GM19438 (cell line): ENCODE measurements around the gene ARHGAP23.
"Not testable (repeated sequence)": the region's sequence is repeated elsewhere in the genome, so short reads cannot be mapped to it uniquely, and the experiment has no call there.

Source experiments
- ATAC-seq: cut with Tn5 transposase; IDR thresholded peaks from one replicate; pipeline ENCODE4 v1.9.1; 2021; ENCODE audit warnings: low read depth; ENCODE audit not compliant: unreplicated experiment

The ARHGAP23 gene

DNA sequence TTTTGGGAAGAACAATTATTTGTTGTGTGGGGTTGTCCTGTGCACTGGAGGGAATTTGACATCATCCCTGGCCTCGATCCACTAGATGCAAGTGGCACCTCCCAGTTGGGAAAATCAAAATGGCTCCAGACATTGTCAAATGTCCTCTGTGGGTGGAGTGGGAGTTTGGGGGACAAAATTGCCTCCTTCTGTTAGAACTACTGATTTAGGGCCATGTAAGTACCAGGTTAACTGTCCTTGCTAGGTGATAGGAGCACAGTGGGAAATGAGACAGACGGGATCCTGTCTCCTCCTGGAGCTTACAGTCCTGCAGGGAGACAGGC lies 56.8 kb downstream of the ARHGAP23 start:
- ATAC-seq: no peak

DNA sequence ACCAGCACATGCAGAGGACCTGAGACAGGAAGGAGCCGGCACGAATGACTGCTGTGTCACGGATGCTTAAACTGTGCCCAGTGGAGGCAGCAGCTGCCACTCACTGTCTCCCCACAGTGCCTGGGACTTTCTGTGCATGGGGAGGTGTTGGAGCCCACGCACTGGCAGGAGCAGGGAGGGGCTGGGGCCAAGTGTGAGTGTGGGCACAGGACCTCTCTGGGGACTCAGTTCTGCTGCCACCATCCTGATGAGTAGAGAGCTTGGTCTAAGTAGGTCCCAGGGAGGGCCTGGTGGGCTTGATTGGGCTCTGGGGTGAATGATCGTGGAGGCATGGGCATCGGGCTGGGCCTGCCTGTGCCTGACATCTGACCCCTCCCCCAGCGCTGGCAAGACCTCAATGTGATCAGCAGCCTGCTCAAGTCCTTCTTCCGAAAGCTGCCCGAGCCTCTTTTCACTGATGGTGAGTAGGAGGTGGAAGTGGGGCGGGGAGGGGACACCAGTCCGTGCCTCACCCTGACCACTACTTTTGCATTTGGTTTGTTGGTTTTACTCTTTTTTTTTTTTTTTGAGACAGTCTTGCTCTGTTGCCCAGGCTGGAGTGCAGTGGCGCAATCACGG lies 57.5 kb downstream of the ARHGAP23 start:
- ATAC-seq: peak; percentile 90

DNA sequence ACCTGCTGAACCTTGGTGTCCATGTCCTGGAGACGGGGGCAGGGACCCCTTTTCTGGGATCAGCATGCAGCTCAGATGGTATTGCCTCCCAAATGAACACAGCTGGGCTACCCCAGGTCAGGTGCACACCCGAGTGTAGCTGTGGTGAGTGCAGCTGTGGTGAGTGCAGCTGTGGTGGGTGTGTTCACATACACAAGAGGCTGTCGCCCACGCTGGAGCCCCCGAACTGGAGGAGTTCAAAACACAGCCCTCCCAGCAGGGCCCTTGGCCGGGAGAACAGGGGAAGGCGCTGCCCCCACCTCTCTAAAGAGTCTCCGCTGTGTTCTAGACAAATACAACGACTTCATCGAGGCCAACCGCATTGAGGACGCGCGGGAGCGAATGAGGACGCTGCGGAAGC lies 61.5 kb downstream of the ARHGAP23 start:
- not testable (repeated sequence) for ATAC-seq

DNA sequence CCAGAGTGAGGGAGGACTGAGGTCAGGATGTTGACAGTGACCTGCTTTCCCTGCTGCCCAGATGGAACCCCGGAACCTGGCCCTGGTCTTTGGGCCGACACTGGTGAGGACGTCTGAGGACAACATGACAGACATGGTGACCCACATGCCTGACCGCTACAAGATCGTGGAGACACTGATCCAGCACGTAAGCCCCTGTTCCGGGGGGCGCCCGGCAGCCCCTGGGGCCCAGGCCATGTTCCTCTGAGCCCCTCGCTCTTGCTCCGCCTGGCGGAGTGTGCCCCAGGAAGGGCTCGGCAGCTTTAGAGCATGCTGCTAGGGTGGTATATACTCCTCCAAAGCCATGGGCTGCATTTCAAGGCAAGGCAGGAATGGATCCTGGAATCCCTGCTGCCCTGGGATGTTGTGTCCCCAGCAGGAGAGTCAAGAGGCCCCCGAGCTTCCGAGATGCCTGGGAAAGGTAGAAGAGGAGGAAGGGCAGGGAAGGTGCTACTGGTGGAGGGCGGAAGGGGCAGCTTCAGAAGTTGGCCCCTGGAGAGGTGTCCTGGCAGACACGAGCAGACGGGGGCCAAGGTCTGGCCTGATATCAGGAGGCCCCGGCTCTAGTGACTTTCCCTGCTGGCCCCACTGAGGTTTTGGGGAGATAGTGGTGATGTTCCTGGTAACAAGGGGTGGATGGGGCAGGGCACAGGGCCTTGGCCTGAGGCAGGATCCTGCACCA lies 63.2 kb downstream of the ARHGAP23 start:
- ATAC-seq: not testable (repeated sequence)

DNA sequence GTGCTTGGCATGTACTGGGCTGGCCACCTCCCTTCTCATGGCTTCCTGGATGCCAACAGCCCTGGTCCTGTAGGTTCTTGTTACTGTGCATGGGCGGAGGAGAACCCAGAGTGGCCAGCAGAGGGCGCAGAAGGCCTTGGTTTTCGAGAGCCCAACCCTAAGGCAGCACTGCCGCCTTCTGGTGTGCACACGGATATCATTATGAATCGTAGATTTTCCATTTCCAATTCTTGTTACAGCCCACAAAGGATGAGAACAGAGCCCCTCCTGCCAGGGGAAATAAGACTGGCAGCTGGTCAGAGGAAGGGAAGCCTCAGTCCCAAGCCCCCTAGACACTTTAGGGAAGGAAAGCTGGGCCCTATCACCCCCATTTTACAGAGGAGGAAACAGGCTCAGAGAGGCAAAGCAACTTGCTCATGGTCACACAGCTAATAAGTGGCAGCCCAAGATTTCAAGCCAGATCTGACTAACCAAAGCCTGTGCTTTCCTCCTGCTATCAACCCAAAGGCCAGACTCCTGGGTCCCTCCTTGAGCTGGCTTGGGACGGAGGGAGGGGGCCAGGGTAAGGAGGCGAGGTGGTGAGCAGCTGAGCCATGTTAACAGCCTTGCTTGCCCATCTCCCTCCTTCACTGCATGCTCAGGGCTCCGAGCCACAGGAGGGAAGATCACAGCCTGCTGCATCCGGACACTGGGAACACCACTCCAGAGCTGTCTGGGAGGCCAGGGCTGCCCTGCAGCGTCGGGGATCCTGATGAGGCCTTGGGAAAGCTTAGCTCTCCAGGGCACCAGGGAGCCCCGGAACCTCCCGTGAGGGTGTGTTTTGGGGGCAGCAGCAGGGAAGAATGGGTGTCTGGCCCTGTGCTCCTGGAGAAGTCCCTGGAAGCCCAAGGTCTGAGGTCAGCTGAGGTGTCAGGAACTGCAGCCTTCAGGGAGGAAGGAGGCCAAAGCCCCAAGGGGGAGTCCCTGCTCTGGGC lies 64.1 kb downstream of the ARHGAP23 start:
- ATAC-seq: not testable (repeated sequence)

DNA sequence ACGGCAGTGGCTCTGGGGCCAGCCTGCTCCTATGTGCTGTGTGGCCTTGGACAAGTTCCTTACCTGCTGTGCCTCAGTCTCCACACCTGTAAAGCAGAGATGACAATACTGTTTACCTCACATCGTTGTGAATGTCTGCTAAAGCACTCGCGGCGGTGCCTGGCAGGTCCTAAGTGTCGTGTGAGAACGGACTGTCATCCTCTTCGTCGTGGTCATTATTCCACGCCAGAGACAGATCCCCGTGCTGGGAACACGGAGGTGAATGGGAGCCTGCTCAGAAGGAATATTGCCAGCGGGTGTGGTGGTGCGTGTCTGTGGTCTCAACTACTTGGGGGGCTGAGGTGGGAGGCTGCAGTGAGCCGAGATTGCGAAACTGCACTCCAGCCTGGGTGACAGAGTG lies 65.9 kb downstream of the ARHGAP23 start:
- ATAC-seq: not testable (repeated sequence)

DNA sequence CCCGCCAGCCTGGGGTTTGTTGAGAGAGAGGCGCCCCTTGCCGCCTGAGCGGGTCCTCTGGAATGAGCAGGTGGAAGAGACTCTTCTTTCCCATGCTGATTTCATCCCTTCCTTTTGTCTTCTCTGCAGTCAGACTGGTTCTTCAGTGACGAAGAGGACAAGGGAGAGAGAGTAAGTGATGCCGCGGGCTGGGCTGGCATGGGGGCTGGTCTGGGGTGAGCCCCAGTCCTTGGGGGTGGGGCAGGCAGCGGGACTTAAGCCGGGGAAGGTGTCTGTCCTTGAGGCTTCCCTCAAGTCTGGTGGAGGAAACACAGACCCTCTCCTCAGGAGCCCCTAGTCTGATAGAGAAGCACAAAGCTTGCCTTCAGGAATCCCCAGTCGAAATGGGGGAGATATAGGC lies 69.4 kb downstream of the ARHGAP23 start:
- not testable (repeated sequence) for ATAC-seq

DNA sequence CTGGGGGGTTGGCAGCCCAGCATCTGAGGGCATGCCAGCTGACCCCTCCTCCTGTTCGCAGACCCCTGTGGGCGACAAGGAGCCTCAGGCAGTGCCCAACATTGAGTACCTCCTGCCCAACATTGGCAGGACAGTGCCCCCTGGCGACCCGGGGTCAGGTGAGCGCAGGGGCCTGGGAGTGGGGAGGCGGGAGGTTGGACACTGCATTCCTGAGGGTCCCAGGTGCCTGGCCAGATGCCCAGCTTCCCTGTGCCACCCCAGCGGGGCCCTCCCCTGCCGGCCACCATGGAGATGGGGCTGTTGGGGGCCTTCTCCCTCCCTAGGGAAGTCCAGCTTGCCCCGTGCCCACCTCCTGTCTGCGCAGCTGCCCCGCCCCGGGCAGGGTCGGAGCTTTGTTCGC lies 70.1 kb downstream of the ARHGAP23 start:
- ATAC-seq: no peak

DNA sequence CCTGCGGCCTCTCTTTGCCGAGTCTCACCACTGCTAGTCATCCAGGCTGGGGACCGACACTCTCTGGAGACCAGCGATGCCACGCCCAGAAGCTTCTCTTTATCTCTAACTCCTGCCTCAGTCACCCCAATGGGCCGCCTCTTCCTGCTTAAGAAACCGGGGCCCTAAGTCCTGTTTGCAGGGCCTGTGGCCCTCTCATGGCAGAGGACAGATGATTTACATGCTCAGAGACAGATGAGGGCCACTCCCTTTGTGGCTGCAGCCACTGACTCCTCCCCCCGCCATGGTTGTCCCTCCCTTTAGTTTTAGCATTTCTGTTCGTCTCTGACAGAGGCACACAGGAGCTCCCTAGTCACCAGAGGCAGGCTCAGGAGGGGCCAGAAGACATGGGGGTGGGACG lies 71.0 kb downstream of the ARHGAP23 start:
- ATAC-seq: not testable (repeated sequence)

DNA sequence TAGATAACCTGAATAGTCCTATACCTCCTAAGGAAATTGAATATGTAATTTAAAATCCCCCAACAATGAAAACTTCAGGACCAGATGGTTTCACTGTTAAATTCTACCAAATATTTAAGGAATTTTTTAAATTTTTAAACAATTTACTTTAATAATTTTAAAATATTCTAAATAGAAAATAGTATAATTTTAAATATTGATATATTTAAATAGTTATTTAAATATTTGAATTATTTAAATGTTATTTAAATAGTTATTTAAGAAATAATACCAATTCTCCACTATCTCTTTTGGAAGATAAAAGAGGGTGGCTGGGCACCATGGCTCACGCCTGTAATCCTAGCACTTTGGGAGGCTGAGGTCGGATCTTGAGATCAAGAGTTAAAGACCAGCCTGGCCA lies 73.5 kb downstream of the ARHGAP23 start:
- ATAC-seq: not testable (repeated sequence)

DNA sequence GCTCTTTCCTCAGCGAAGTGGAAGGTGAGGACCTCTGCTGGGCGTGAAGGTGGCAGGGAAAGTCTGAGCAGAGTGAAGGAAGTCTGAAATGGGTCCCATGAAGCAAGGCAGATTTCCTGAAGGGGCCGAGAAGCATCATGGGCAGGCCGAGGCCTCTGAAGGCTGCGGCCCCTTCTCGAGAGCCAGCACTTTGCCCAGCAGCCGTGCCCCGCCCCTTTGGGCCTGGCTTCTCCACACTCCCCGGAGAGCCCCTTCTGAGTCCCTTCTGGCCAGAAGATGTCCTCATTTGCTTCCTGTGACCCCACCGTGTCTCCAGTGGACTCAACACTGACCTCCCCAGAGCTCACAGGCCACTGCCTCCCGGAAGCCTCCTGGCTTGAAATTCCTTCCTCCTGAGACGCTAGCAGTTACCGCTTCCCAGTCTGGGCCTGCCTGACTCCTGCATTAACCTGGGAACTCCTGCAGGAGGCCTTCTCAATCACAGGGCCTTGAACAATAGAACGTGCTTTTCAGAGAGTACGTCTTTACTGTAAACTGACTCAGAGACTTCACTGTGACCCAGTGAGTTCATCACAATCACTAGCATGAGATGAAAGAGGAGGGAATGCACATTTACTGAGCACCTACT lies 75.1 kb downstream of the ARHGAP23 start:
- not testable (repeated sequence) for ATAC-seq

DNA sequence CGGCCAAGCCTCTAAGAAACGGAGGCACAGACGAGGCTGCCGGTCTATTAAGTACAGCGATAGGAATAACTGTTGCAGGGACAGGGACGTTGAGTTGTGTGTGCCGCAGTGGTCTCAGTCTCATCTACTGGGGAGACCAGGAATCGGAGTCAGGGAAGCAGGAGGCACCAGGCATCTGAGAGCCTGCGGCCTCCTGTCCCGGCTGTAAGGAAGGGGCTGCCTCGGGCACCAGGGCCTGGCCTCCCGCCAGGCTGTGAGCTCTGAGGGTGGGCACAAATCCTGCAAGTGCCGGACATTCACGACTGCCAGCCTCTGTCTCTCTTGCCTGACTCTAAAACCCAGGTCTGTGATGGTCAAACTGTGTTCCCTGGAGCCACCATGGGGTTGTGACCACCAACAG lies 76.0 kb downstream of the ARHGAP23 start:
- no peak for ATAC-seq

DNA sequence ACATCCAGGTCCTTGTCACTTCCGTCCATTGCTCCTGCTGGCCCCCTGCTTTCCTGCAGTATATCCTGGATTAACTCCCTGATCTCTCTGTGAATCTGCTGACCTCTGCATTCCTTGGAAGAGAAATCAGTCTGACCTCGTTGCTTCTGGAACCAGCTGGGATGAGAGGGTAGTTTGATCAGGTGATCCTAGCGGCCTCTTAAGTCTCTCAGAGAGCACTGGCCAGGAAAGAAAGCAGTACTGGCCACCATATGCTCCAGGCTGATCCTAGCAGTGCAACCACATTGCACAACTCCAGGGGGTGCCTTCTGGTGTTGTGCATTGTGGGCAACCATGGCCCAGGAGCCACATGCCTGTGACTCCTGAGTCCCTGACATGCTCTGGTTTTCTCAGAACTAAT lies 79.2 kb downstream of the ARHGAP23 start:
- ATAC-seq: no peak

DNA sequence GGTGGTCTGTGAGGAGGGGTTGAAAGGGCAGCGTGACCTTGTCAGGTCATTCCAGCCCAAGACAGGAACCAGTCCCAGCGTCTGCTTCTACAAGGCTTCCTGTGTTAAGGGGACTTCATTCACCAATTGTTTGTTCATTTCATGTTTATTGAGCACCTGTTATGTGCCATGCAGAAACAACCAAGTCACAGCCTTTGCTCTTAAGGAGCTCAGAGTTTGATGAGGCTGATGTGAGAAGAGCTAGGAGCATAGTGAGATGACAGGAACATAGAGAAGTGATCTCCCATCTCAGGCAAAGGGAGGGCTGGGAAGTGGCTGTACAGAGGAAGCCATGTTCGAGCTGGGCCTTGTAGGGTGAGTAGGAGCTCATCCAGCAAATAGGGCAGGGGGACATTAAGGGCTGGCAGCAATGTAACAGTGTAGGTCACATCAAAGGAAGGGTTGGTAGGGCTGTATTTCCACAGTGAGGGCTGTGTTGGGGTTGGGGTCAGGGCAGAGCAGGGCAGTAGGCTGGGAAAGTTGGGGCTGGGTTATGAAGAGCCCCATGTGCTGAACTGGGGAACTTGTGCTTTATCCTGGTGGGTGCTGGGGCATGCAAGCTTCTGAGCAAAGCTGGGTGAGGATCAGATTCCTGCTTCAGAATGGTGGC lies 79.8 kb downstream of the ARHGAP23 start:
- no peak for ATAC-seq

DNA sequence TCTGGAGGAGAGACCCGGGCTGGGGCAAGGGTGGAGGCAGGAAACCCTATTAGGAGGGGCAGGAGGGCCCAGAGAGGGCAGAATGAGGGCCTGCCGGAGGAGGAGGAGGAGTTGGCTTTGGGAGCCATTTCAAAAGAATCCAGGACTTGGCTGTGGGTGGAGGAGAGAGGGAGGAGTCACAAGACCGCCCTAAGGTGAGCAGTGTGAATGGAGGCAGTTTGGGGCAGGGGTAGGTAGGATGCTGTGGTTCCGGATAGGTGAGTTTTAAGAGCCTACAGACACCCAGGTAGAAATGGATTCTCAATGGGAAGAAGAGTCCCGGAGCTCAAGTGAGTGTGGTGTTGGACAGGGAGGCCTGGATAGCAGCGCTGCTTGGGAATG lies 80.3 kb downstream of the ARHGAP23 start:
- ATAC-seq: no peak

DNA sequence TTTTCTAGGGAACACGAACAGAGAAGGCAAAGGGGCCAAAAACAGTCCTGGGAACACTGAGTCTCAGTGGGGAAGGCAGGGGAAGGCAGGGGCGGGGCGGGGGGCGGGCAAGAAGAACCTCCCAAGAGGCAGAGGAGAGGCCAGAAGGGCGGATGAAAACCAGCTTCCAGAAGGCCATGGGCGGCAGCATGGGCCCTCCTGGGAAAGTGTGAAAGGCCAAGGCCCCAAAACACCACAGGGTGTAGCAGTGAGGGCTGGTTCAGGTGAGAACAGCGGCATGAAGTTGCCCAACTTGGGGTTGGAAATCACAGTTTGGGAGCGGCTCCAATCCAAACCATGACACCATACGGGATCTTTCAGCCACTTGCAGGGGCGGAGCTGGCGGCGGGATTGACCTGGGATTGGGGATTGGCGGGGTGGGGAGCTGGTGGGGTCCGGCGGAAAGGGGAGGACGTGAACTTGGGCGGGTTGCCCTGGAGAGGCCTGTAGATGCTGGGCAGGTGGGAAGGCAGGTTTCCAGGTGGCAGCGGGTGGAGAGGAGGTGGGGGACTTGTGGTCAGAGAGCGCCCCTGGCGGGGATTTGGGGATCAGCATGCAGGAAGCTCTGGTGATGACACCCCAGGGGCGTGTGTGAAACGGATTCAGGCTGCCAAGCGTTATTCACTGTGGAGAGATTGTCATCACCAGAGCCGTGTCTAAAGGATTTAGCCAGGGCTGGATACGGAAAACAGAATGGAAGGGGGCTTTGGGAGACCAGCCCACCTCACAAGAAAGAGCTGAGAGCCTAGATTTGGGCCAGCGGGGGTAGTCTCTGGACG lies 80.9 kb downstream of the ARHGAP23 start:
- no peak for ATAC-seq

DNA sequence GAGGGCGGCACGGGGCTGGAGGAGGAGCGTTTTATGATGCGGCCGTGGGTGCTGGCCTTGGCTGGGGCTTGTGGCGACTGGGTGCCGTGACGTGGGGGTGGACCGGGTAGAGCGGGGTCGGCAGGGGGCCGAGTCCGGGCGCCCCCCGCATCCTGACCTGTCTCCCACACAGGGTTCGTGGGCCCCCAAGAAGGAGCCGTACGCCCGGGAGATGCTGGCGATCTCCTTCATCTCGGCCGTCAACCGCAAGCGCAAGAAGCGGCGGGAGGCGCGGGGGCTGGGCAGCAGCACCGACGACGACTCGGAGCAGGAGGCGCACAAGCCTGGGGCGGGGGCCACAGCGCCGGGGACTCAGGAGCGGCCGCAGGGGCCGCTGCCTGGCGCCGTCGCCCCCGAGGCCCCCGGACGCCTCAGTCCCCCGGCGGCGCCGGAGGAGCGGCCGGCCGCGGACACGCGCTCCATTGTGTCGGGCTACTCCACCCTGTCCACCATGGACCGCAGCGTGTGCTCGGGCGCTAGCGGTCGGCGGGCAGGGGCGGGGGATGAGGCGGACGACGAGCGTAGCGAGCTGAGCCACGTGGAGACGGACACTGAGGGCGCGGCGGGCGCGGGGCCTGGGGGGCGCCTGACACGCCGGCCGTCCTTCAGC lies 81.6 kb downstream of the ARHGAP23 start:
- ATAC-seq: no peak

DNA sequence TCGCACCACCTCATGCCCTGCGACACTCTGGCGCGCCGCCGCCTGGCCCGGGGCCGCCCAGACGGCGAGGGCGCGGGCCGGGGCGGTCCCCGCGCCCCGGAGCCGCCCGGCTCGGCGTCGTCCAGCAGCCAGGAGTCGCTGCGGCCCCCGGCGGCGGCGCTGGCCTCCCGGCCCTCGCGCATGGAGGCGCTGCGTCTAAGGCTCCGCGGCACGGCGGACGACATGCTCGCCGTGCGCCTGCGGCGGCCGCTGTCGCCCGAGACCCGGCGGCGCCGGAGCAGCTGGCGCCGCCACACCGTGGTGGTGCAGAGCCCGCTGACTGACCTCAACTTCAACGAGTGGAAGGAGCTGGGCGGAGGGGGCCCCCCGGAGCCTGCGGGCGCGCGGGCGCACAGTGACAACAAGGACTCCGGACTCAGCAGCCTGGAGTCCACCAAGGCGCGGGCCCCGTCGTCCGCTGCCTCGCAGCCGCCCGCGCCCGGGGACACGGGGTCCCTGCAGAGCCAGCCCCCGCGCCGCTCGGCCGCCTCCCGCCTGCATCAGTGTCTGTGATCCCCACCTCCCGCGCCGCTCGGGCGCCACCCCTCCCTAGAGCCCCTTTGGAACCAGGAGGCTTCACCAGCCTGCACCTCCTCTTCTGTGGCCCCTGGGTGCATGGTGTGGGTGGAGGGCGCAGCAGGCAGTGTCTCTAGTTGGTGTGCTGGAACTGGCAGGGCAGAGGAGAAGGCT lies 82.3 kb downstream of the ARHGAP23 start:
- ATAC-seq: no peak
